ENCODE data around the gene TBKBP1.

TBKBP1 gene, protein sequence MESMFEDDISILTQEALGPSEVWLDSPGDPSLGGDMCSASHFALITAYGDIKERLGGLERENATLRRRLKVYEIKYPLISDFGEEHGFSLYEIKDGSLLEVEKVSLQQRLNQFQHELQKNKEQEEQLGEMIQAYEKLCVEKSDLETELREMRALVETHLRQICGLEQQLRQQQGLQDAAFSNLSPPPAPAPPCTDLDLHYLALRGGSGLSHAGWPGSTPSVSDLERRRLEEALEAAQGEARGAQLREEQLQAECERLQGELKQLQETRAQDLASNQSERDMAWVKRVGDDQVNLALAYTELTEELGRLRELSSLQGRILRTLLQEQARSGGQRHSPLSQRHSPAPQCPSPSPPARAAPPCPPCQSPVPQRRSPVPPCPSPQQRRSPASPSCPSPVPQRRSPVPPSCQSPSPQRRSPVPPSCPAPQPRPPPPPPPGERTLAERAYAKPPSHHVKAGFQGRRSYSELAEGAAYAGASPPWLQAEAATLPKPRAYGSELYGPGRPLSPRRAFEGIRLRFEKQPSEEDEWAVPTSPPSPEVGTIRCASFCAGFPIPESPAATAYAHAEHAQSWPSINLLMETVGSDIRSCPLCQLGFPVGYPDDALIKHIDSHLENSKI

DNA sequence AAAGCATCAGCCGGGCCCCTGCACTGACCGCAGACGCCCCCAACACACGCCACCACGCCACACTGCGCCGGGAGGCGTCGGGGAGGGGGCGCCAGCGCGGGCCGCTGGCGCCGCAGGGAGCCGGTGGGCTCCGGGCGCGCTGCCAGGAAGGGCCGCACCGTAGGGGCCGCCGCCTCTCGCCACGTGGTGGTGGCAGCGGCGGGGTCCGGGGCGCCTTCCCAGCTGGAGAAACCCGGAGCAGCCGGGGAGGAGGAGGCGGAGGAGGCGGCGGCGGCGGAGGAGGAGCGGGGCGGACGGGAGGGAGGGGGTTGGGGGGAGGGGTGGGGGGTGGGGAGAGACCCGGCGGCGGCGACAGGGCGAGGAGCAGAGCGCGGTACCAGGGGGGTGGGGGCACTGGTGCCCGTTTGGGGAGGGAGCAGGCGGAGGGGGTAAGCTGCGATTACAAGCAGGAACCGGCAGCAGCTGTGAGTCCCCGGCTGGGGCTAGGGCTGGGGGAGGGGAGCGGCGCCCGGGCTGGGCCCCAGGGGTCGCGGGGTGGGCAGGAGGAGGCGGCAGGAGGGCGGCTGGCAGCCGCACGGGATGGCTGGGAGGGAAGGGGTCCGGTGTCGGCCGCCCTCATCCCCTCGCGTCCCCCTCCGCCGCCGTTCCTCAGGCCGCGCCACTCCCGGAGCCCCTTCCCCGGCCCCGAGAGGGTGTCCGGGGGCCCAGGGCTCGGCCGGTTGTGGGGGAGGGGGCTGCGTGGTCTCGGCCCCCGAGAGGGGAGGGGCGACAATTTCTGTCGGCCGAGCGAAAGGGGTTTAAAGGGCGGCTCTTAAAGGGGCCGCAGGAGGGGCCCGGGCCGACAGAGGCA, at the start of gene TBKBP1:
Gene TBKBP1, plus strand, starts transcription at position 431 of the 850 bp plus-strand sequence. CDS start 1,952 bp downstream, outside the sequence.
- TF ChIP-seq, protein P1, sequence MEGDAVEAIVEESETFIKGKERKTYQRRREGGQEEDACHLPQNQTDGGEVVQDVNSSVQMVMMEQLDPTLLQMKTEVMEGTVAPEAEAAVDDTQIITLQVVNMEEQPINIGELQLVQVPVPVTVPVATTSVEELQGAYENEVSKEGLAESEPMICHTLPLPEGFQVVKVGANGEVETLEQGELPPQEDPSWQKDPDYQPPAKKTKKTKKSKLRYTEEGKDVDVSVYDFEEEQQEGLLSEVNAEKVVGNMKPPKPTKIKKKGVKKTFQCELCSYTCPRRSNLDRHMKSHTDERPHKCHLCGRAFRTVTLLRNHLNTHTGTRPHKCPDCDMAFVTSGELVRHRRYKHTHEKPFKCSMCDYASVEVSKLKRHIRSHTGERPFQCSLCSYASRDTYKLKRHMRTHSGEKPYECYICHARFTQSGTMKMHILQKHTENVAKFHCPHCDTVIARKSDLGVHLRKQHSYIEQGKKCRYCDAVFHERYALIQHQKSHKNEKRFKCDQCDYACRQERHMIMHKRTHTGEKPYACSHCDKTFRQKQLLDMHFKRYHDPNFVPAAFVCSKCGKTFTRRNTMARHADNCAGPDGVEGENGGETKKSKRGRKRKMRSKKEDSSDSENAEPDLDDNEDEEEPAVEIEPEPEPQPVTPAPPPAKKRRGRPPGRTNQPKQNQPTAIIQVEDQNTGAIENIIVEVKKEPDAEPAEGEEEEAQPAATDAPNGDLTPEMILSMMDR (IDR thresholded peaks at IDR 0.05; ENCODE audit: low read depth, low read length): no peak
- peak within 1 kb of the TSS; percentile 70 for H3K4me3 ChIP-seq (ENCODE audit: low read depth, low read length)

DNA sequence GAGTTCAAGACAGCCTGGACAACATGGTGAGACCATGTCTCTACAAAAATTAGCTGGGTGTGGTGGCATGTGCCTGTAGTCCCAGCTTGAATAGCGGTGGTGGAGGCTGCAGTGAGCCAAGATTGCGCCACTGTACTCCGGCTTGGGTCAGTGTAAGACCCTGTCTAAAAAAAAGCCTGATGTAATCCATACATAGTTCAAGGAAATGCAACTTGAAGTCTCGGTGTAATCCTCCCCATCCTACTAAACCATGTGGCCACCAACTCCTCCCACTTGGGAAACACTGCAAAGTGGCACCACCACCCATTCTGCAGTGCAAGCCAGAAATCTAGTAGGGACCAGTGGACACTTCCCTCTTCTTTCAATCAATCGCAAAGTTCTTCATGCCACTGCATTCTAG, 49.6 kb upstream of the TBKBP1 start:
- H3K4me3 ChIP-seq (ENCODE audit: low read depth, low read length): no peak overlapping the region
- TF ChIP-seq, protein P1 (IDR thresholded peaks at IDR 0.05; ENCODE audit: low read depth, low read length): no peak

DNA sequence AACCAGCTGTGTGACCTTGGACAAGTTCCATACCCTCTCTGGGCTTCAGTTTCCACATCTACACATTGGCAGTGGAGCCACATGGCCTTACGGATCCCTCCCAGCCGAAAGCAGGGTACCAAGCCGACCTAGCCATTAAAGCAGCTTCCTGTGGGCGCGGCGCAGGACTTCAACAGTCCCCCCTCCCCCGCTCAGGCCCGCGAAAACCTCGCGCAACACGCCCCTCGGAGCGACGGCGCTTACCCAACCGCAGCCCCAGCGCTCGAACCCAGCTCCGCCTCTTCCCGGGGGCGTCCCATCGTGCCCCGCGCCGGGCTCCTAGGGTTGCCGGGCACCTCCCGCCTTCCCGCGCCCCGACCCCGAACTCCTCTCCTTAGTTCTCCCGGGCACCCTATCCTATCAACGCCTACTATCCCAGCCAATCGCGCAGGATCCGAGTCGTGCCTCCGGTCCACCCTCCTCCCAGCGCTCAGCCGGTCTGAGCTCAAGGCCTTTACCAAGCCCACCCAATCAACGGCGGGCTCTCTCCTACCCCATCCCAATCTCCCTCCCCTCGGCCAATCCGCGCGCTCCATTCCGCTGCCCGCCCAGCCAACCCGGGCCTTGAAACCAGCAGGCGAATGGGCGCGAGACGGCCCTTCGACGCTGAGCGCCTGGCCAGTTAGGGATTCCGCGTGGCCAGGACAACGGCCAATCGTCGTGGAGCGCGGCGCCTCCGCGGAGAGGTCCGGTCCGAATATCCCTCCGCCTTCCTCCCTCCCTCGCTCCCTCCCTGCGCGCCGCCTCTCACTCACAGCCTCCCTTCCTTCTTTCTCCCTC, 44.6 kb upstream of the TBKBP1 start, which contains the start of gene KPNB1:
Gene KPNB1, plus strand, starts transcription at position 767 of the 819 bp plus-strand sequence. CDS start 326 bp downstream, outside the sequence.
- TF ChIP-seq, protein P1 (IDR thresholded peaks at IDR 0.05; ENCODE audit: low read depth, low read length): no peak

DNA sequence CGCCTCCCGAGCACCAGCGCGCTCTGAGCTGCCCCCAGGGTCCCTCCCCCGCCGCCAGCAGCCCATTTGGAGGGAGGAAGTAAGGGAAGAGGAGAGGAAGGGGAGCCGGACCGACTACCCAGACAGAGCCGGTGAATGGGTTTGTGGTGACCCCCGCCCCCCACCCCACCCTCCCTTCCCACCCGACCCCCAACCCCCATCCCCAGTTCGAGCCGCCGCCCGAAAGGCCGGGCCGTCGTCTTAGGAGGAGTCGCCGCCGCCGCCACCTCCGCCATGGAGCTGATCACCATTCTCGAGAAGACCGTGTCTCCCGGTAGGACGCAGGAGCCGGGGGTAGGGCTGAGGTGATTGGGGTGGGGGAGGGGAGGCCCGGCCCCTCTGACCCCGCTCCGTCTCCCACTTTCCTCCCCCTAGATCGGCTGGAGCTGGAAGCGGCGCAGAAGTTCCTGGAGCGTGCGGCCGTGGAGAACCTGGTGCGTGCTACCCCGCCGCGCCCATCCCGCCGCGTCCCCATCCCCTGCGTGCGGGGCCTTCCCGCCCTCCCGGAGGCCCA, 43.9 kb upstream of the TBKBP1 start:
- TF ChIP-seq, protein P1 (IDR thresholded peaks at IDR 0.05; ENCODE audit: low read depth, low read length): no peak
- peak overlapping the region; percentile 82 for H3K4me3 ChIP-seq (ENCODE audit: low read depth, low read length)

More for the DNA sequence above, 44.6 kb upstream of the TBKBP1 start, which contains the start of gene KPNB1:
- H3K4me3 ChIP-seq (ENCODE audit: low read depth, low read length): peak within 1 kb of the TSS; percentile 82

DNA sequence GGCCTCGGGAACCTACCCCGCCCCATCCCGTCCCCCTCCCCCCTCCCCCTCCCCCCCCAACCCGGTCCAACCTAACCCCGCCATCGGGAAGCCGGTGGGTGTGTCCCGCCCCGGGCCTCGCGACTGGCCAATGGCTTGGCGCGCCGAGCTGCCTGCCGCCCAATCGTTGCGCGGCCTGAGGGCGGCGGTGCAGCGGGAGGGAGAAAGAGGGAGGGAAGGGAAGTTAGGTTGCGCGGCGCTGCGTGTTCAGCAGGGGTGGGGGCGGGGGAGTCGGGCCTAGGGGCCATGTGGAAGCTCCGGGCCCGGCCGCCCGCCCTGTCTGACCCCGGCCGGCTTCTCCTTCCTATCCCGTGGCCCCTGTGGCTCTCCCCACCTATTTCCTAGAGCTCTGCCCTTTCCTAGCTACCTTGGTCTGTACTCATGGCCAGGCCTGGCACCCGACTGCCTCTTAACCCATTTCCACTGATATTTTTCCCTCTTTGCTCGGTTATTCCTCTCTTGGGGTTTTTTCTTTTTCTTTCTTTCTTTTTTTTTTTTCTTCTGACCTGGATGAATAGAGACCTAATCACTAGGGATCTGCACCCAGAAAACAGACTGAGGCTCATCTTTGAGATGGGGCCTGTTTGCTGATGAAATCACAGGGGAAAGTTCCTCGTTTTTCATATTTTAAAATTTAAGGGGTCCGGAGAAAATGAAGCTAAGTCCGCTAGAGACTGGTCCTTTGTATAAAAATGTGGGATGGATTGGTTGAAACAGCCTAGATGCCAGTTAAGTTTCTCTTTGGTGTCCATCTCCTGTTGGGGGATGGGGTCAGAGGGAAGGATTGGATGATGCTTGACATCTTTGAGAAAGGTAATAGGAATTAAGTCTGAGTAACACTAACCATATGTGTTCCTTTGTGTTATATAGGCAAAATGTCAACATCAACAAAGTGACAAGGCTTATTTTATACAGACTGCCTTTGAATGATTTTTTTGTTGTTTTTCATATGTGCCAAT, 43.1 kb upstream of the TBKBP1 start:
- peak overlapping the region; percentile 82 for H3K4me3 ChIP-seq (ENCODE audit: low read depth, low read length)
- TF ChIP-seq, protein P1 (IDR thresholded peaks at IDR 0.05; ENCODE audit: low read depth, low read length): no peak
